GM12801 (cell line): ENCODE measurements around the gene GRIP1.

Source experiments
- CTCF ChIP-seq: IDR thresholded peaks from one replicate; pipeline ENCODE4 v1.5.1; 2011; ENCODE audit warnings: control low read depth; ENCODE audit not compliant: insufficient read length; ENCODE audit errors: extremely low read depth

Gene GRIP1

GRCh38 chr12:66550626-66551025 lies 128.2 kb downstream of the GRIP1 start:
- TF ChIP-seq CTCF: no peak

GRCh38 chr12:66549050-66549389 lies 129.9 kb downstream of the GRIP1 start:
- no peak for TF ChIP-seq CTCF

- no peak for TF ChIP-seq CTCF
Measured at GRCh38 chr12:66548338-66549049, 130.4 kb downstream of the GRIP1 start.

- TF ChIP-seq CTCF: no peak
Measured at GRCh38 chr12:66541426-66541825, 137.4 kb downstream of the GRIP1 start.

GRCh38 chr12:66539431-66539830 lies 139.4 kb downstream of the GRIP1 start:
- no peak for TF ChIP-seq CTCF

GRCh38 chr12:66538970-66539369 lies 139.9 kb downstream of the GRIP1 start:
- TF ChIP-seq CTCF: no peak

- no peak for TF ChIP-seq CTCF
Measured at GRCh38 chr12:66537876-66538275, 141.0 kb downstream of the GRIP1 start.
